HG02642 (cell line): ENCODE data around the gene TAS2R41.
"Not testable (repeated sequence)": the region's sequence is repeated elsewhere in the genome, so short reads cannot be mapped to it uniquely, and the experiment has no call there.

Source experiments
- ATAC-seq: cut with Tn5 transposase; IDR thresholded peaks from one replicate; pipeline ENCODE4 v1.9.1; 2021; ENCODE audit warnings: mild to moderate bottlenecking; ENCODE audit not compliant: unreplicated experiment, poor library complexity

Gene TAS2R41

DNA sequence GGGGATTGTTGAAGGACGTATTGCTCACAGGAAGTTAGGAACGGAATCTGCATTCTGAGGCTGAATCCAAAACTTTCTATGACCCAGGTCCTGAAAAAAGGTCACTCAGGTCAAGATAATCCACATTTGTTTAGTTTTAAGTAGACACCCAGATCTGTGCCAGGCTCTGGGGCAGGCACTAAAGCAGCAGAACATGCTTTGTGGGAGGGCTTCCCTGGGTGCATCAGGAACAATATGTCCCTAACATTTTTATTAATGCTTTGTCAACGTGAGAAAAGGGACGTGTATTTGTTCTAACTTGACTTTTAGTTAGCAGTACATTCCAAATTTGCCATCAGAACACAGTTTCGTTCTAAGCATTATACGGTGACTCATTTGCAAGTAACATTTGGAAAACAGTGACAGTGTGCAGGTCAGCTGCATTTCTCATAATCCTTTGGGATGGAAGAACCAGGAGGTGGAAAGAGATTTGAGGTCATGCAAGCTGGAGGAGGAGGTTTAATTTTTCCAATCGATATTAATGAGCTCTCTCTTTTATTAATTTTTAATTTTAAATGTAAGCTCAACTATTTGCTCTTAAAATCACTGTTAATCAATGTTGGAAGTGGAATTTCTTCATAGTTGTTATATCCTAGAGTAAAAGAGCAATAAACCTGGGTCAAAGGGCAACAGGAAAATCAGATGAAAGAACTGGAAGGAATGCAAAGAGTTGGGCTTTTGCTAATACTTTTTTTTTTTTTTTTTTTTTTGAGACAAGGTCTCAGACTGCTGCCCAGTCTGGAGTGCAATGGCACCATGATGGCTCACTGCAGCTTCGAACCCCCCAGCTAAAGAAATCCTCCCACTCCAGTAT is 35.0 kb downstream of the TAS2R41 start:
- ATAC-seq = no peak

DNA sequence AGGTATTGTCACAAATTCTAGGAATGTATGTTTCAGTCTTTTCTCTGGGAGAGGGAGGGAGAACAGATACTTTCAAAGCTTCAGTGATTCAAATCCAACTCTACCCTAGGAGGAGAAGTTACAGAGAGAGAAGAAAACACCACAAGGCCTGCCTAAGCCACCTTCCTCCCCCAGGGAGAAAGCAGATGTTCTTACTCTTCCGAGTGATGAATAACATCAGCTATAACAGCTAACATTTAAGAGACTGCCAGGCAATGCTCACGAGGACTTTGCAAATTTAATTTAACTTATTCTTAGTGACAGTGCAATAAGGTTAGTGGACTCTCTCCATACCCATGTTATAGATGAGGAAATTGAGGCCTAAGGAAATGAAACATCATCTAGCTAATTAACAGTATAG is 36.8 kb downstream of the TAS2R41 start:
- no peak for ATAC-seq

DNA sequence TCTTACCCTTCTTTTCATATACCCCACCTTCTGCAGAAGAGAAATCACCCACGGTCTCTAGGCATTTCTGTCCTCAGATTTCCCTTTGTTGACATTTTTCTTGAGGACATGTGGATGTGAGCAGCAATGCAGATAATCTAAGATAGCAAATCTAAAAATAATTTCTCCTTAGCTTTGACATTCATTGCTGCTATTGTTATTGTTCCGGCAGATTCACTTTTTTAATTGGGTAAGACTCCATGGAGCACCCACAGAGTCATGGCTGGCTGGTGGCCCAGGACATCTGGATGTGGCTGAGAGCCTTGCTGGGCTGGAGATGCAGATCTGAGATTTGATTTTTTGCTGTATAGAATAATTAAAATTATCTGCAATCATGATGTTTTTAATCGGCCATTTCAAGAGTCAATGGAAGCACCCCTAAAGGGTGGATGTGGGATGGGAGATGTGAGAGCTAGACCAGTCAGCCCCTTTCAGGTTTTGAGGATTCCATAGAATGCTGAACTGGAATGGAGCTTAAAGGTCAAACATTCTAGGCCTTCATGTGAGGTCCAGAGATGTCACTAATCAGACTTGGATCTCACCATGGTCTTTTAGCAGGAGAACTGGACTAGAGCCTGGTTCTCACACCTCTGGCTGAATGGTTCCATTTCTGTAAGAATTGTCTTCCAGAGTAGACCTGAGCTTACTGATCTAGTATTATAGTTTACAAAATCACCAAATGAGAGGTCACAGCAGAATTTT is 37.5 kb downstream of the TAS2R41 start:
- no peak for ATAC-seq

DNA sequence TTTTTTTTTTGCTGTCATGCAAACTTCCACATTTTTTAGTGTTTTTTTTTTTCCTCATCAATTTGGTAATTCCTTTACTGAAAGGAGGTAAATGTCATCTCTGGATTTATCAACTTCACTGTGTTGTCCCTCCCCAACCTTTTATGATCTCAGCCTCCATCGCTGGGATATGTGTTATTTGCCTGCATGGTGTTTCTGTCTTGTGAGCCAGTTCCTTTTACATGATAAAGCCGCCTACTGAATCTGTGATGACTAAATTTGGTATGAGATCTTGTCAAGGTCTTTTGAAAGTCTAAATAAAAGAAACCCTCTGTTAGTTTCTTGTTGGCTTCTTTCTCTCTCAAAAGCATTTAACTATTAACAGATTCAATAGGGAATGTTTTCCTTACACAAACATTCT is 39.3 kb downstream of the TAS2R41 start:
- ATAC-seq = no peak

DNA sequence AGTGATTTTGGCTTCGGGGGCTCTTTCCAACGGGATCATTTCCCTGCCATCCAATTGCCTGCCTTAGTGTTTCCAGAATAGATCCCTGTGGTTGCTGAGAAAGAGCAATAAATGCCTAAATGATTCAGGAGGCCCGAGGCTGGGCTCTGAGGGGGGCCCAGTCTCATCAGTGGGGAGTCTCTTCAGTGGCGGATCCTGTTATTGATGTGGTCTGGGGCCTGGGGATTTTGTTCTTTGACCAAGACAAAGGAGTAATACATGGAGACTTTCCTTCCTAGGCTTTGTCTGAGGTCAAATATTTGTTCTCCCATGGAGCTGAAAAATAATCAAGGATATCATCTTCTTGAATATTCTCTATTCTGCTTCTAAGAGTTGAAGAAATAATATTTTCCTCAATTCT is 40.8 kb downstream of the TAS2R41 start:
- ATAC-seq = no peak

DNA sequence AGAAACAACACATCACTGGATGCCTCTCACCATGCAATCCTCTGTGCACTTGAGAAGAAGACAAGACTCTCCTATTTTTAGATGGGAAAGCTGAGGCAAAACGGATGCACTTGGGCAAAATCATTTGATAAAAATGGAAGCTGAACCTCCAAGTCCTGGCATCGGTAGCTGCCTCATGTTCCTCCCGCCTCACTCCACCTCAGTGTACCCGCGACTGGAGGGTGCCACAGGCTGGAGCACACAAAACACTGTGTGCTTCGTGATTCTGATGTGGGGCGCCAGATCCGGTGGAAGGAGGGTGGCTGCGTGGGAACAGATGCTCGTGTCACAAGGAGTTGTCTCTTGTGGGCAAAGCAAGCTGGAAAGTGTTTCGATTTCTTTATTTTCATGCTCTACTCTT is 41.3 kb downstream of the TAS2R41 start:
- no peak for ATAC-seq

DNA sequence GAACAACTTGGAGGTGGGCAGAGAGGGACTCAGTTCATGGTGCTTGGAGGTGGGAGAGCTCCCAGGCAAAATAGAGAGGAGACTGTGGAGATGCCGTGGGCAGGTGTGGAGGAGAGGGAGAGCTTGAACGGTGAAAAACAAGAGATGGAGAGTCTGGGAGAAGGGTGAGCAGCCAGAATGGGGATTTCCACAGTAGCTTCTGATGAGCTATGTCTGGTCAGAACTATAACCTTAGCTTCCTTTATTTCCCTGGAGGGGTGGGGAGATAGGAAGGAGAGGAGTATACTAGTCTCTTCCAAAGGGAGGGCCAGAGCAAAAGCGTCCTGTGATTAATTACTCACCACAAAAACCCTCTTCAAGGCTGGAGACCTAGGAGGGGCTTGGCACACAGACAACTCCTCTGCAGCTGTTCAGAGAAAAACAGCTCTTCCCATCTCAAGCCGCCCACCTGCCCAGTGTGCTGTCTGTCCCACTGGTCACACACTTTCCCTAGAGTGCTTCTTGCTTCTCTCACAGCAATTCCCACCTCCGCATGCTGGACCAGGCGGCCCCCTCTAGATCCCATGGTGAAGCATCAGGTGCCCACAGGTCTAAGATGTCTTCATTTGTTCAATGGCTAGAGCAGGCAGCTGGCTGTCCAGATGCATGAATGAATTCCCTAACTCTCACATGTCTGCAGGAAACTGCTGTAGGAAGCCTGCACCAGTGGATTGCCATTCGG is 41.9 kb downstream of the TAS2R41 start:
- ATAC-seq = no peak

DNA sequence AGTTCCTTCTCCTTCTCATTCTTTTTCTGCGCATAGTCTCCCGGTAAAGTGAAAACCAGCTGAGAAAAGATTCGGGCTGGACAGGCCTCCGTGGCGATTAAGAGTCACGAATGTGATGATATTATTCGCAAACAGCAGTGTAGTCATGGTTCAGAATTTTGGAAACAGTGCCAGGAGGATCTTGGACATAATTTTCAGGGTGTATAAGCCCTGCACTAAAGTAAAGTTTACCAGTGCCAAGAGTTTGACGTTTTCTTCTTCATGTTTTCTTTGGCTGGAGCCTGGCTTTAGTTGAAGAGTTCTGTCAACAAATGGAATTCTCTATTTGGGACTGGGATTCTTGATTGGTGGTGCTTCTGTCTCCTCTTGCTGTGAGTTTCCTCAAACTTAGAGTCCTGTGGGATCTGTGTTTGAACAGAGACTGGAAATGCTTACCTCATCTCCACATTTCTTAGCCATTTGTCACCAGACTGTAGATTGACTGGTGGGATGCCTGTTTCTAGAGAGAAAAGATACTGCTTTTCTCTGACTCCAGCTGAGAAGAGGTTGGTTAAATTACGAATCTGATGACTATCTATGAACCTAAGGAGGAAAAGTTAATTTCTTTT is 44.7 kb downstream of the TAS2R41 start:
- not testable (repeated sequence) for ATAC-seq
